Endothelial cell of umbilical vein (primary cell): ENCODE measurements around the gene CHSY3. TPM values are rescaled to one million over a fixed set of nuclear protein-coding genes. Genes with fewer than 3 reads are reported as not detected.

Source experiments
- BruUV-seq: library from RNA; stranded (reverse); fragments of 400-500 nt; replicated peaks from 2 replicates; lab custom pipeline; 2021; lab: Mats Ljungman, UMichigan
- CTCF ChIA-PET: fragments of 300-600, 350-600 bp; sonication (Branson Sonifier 250); formaldehyde crosslinking; loops from one replicate; lab custom pipeline; 2021; ENCODE audit warnings: antibody characterized with exemption, inconsistent platforms; lab: Charles Lee
- POLR2A ChIA-PET: fragments of 300-600, 350-600 bp; sonication (Branson Sonifier 250); formaldehyde crosslinking; loops from one replicate; lab custom pipeline; 2021; ENCODE audit warnings: antibody characterized with exemption, inconsistent platforms; lab: Charles Lee
- DNase-seq: peaks from one replicate; pipeline ENCODE4 v3.0.0-alpha.2; 2011; ENCODE audit warnings: low read depth, low spot score
- FAIRE-seq: peaks from 2 replicates; lab custom pipeline; 2011; peaks lifted over from hg19 to GRCh38; lab: Jason Lieb, UNC
- H2AFZ ChIP-seq: 2 replicates; pipeline ENCODE4 v1.6.0; 2012; ENCODE audit warnings: low read depth, low read length, control low read depth, inconsistent platforms
- H3K27ac ChIP-seq: 2 replicates; pipeline ENCODE4 v1.5.1; 2011; ENCODE audit warnings: low read depth, mild to moderate bottlenecking, control low read depth, low read length, moderate library complexity; ENCODE audit not compliant: insufficient read depth
- H3K27me3 ChIP-seq, 2 experiments: 2 replicates each; pipeline versions ENCODE4 v1.6.0 to v1.6.1; 2011; ENCODE audit warnings: low read length in 2 of 2, mixed read lengths in 1 of 2; ENCODE audit not compliant: control insufficient read depth in 2 of 2, insufficient read depth in 2 of 2
- H3K36me3 ChIP-seq, 2 experiments: 2 replicates in 1 of 2; 3 replicates in 1 of 2; pipeline ENCODE4 v1.5.1; 2011; ENCODE audit warnings: low read length in 2 of 2, mild to moderate bottlenecking in 1 of 2, moderate library complexity in 1 of 2; ENCODE audit not compliant: control insufficient read depth in 2 of 2, insufficient read depth in 2 of 2; ENCODE audit errors: extremely low read depth in 1 of 2
- H3K4me1 ChIP-seq: 3 replicates; pipeline ENCODE4 v1.5.1; 2011; ENCODE audit warnings: mild to moderate bottlenecking, low read length; ENCODE audit not compliant: control insufficient read depth, insufficient read depth; ENCODE audit errors: extremely low read depth
- H3K4me2 ChIP-seq: 2 replicates; pipeline ENCODE4 v1.6.1; 2011; ENCODE audit warnings: low read length, control low read depth, mixed read lengths; ENCODE audit not compliant: insufficient read depth
- H3K4me3 ChIP-seq, 3 experiments: fragments of 200-600 bp in 1 of 3; sonication (generic), shearing (Covaris generic) in 1 of 3; replicated peaks in 1 of 3; 2 replicates each; pipeline ENCODE4 v1.5.1; 2011 to 2016; ENCODE audit warnings: control low read depth in 3 of 3, low read length in 3 of 3, mild to moderate bottlenecking in 2 of 3, inconsistent platforms in 1 of 3, low read depth in 1 of 3, moderate library complexity in 1 of 3; ENCODE audit not compliant: insufficient read depth in 1 of 3
- H3K79me2 ChIP-seq: 2 replicates; pipeline ENCODE4 v1.6.0; 2012; ENCODE audit warnings: low read length, inconsistent platforms; ENCODE audit not compliant: control insufficient read depth, insufficient read depth
- H3K9ac ChIP-seq: replicated peaks from 2 replicates; pipeline ENCODE3; 2011; ENCODE audit warnings: low read length, control low read depth; ENCODE audit not compliant: insufficient read depth; ENCODE audit errors: extremely low read depth
- H3K9me1 ChIP-seq: replicated peaks from 3 replicates; pipeline ENCODE4 v1.6.0; 2011; ENCODE audit warnings: mild to moderate bottlenecking, low read length; ENCODE audit not compliant: control insufficient read depth, insufficient read depth; ENCODE audit errors: extremely low read depth
- H3K9me3 ChIP-seq: replicated peaks from 2 replicates; pipeline ENCODE4 v1.5.1; 2012; ENCODE audit warnings: low read length, inconsistent platforms; ENCODE audit not compliant: control insufficient read depth, insufficient read depth
- H4K20me1 ChIP-seq: replicated peaks from 2 replicates; pipeline ENCODE3; 2011; ENCODE audit warnings: mild to moderate bottlenecking, low read length; ENCODE audit not compliant: control insufficient read depth, insufficient read depth; ENCODE audit errors: extremely low read depth
- EZH2 ChIP-seq: IDR thresholded peaks from 2 replicates; pipeline ENCODE4 v1.6.1; 2012; ENCODE audit warnings: borderline replicate concordance, low read depth, mild to moderate bottlenecking, moderate library complexity, low read length, inconsistent platforms; ENCODE audit not compliant: severe bottlenecking
- FOS ChIP-seq: IDR thresholded peaks from 2 replicates; pipeline ENCODE4 v1.6.1; 2011; ENCODE audit warnings: mild to moderate bottlenecking, low read length, moderate library complexity, borderline replicate concordance; ENCODE audit not compliant: insufficient read depth
- GATA2 ChIP-seq: IDR thresholded peaks from 2 replicates; pipeline ENCODE4 v1.7.0; 2011; ENCODE audit warnings: low read depth, mild to moderate bottlenecking, moderate library complexity, mixed read lengths, low read length; ENCODE audit not compliant: insufficient read length, insufficient read depth
- JUN ChIP-seq: IDR thresholded peaks from 2 replicates; pipeline ENCODE4 v1.6.1; 2011; ENCODE audit warnings: borderline replicate concordance, low read depth; ENCODE audit not compliant: insufficient read length, insufficient read depth
- MYC ChIP-seq: IDR thresholded peaks from one replicate; pipeline ENCODE4 v1.6.1; 2011; ENCODE audit warnings: mild to moderate bottlenecking, low read depth, low read length
- POLR2A ChIP-seq: IDR thresholded peaks from 2 replicates; pipeline ENCODE4 v1.6.1; 2012; ENCODE audit warnings: low read depth, mild to moderate bottlenecking, control low read depth, low read length
- POLR2AphosphoS5 ChIP-seq: IDR thresholded peaks from 2 replicates; pipeline ENCODE4 v1.6.1; 2012; ENCODE audit warnings: low read depth, mild to moderate bottlenecking, control low read depth, low read length, moderate library complexity; ENCODE audit not compliant: insufficient read depth
- dilution Hi-C: fragments of 300-500 bp; cut with MboI; formaldehyde crosslinking; loops from one replicate; pipeline ENCODE4 v1.15.0; 2019; ENCODE audit warnings: low sequenced_read_pairs; ENCODE audit not compliant: extremely low pct_ligation_motif_present
- intact Hi-C: fragments of 100-400 bp; cut with micrococcal nuclease; formaldehyde crosslinking; loops from one replicate; pipeline ENCODE4 v1.10.0; 2022
- polyA plus RNA-seq, 4 experiments: library from polyadenylated mRNA; depleted of rRNA in 3 of 4; stranded (reverse) in 3 of 4; unstranded in 1 of 4; fragments of >200 nt; gene quantifications; 2 replicates each; pipeline versions ENCODE4 v1.2.1 to v1.2.3, GENCODE V29; 2011 to 2012; ENCODE audit warnings: missing spikeins in 1 of 4
- total RNA-seq: library from RNA; stranded (reverse); gene quantifications from 2 replicates; pipeline ENCODE4 v1.2.3, GENCODE V29; 2021
- TF ChIP-seq, protein P1 (sequence below): IDR thresholded peaks from 2 replicates; pipeline ENCODE4 v1.6.1; 2011; ENCODE audit not compliant: insufficient read depth, insufficient read length
- TF ChIP-seq, protein P2 (sequence below), 2 donors: IDR thresholded peaks; 1 replicate in 1 of 2; 2 replicates in 1 of 2; pipeline ENCODE4 v1.5.1; 2011; ENCODE audit warnings: low read length in 2 of 2, mild to moderate bottlenecking in 2 of 2, moderate library complexity in 2 of 2, control low read depth in 1 of 2, inconsistent platforms in 1 of 2, low read depth in 1 of 2; ENCODE audit not compliant: insufficient read depth in 1 of 2; ENCODE audit errors: extremely low read depth in 1 of 2

Gene CHSY3
- total and polyA plus RNA-seq, 2 donors (not counting 3 experiments of a cell fraction or from before 2014, with no cell fraction given) = 2.2 to 8.4 TPM

DNA sequence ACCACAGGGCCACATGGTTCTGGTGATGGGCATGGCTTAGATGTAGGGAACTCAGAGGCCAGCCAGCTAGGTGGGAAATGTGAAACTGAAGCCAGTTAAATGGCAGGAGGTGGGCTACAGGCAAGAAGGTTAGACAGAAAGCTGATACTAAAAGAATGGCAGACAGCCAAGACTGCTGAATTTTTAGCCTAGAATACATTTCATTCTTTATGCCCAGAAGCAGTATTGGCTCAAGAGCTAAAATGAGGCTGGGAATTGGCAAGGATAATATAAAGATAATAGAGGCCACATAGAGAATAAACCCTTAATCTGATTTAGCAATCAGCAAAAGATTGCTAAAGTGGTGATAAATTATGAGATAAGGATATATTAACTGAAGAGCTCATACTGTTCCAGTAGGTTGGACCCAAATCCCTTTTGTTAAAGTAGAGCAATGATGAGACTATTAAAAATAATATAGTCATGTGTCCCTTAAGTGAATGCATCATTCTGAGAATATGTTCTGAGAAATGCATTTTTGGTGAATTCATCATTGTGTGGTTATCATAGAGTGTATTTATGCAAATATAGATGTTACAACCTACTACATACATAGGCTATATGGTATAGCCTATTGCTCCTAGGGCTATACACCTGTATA is 234.3 kb downstream of the CHSY3 start:
- no peak overlapping the region for H3K4me2 ChIP-seq
- no peak for FAIRE-seq
- H3K79me2 ChIP-seq = no peaks in the 10 kb centered on the region
- TF ChIP-seq POLR2A (no peak), MYC (no peak), JUN (no peak), GATA2 (no peak), FOS (no peak), EZH2 (no peak), POLR2AphosphoS5 (no peak)
- TF ChIP-seq, protein P1, sequence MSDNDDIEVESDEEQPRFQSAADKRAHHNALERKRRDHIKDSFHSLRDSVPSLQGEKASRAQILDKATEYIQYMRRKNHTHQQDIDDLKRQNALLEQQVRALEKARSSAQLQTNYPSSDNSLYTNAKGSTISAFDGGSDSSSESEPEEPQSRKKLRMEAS = no peak
- TF ChIP-seq, protein P2, sequence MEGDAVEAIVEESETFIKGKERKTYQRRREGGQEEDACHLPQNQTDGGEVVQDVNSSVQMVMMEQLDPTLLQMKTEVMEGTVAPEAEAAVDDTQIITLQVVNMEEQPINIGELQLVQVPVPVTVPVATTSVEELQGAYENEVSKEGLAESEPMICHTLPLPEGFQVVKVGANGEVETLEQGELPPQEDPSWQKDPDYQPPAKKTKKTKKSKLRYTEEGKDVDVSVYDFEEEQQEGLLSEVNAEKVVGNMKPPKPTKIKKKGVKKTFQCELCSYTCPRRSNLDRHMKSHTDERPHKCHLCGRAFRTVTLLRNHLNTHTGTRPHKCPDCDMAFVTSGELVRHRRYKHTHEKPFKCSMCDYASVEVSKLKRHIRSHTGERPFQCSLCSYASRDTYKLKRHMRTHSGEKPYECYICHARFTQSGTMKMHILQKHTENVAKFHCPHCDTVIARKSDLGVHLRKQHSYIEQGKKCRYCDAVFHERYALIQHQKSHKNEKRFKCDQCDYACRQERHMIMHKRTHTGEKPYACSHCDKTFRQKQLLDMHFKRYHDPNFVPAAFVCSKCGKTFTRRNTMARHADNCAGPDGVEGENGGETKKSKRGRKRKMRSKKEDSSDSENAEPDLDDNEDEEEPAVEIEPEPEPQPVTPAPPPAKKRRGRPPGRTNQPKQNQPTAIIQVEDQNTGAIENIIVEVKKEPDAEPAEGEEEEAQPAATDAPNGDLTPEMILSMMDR (IDR thresholded peaks at IDR 0.05; ENCODE audit: extremely low read depth in 1 of 2, insufficient read depth in 1 of 2, low read depth in 1 of 2, low read length in 2 of 2) = no peak
- no peak overlapping the region for H3K9ac ChIP-seq
- ChIA-PET CTCF (interaction anchor here (0.8 to 6.3 kb wide), 3 partner anchors 17 to 367 kb away, joined by 3 to 60 read pairs (median 53); no protein-coding TSS in a partner anchor), POLR2A (interaction anchor here (0.7 kb wide), 1 partner anchor 1719 kb away, joined by 3 read pairs; no protein-coding TSS in a partner anchor)
- no peaks in the 10 kb centered on the region for H3K36me3 ChIP-seq
- no peak overlapping the region for H3K27ac ChIP-seq
- no peak overlapping the region for H2AFZ ChIP-seq
- intact Hi-C loops = no loop called here
- H4K20me1 ChIP-seq = no peaks in the 10 kb centered on the region
- H3K9me1 ChIP-seq = no peaks in the 10 kb centered on the region
- no peaks in the 10 kb centered on the region for H3K4me1 ChIP-seq
- dilution Hi-C loops = no loop called here
- no TSS peak for BruUV-seq
- no peak overlapping the region for H3K4me3 ChIP-seq
- H3K27me3 ChIP-seq = no peaks in the 10 kb centered on the region
- H3K9me3 ChIP-seq = no peaks in the 10 kb centered on the region
- DNase-seq = no peak
